HCT116 (cell line): Measurements from ENCODE around the gene CDC42BPB. TPM values are rescaled to one million over a fixed set of nuclear protein-coding genes. Genes with fewer than 3 reads are reported as not detected.

Experiments used
- ATAC-seq: fragments of 200-7000 bp; cut with Tn5 transposase; 2 replicates; pipeline ENCODE4 v1.9.1; 2020; ENCODE audit warnings: mild to moderate bottlenecking, moderate library complexity
- BruUV-seq: library from RNA; stranded (reverse); fragments of 400-500 nt; replicated peaks from 2 replicates; lab custom pipeline; 2021; lab: Mats Ljungman, UMichigan
- CTCF ChIA-PET: fragments of 300-600 bp; sonication (Branson Sonifier 250); formaldehyde crosslinking; loops from one replicate; lab custom pipeline; 2021; ENCODE audit warnings: antibody characterized with exemption; lab: Charles Lee
- POLR2A ChIA-PET: fragments of 300-600, 350-600 bp; sonication (Branson Sonifier 250); formaldehyde crosslinking; loops from one replicate; lab custom pipeline; 2021; ENCODE audit warnings: antibody characterized with exemption; lab: Charles Lee
- RAD21 ChIA-PET, 2 experiments: fragments of 300-600 bp; sonication (Branson Sonifier 250); formaldehyde crosslinking; loops; one replicate each; lab custom pipeline; 2023; ENCODE audit warnings: low total read pairs in 2 of 2; ENCODE audit not compliant: uncharacterized antibody in 2 of 2, unreplicated experiment in 2 of 2, low non-redundant PET in 1 of 2; lab: Charles Lee
- DNase-seq: peaks from one replicate; pipeline ENCODE4 v3.0.0-alpha.2; 2010; ENCODE audit warnings: low read depth, low spot score
- H2AFZ ChIP-seq: fragments of 200-600 bp; shearing (Covaris generic), sonication (generic); 2 replicates; pipeline ENCODE4 v1.6.1; 2017; ENCODE audit warnings: low read depth, mixed run types, mixed read lengths, antibody characterized with exemption, low read length; ENCODE audit not compliant: poor library complexity, severe bottlenecking
- H3K27ac ChIP-seq: 2 replicates; pipeline ENCODE4 v1.5.1; 2012; ENCODE audit warnings: low read depth, low read length
- H3K27me3 ChIP-seq: fragments of 200-600 bp; sonication (generic); 2 replicates; pipeline ENCODE4 v1.6.1; 2016; ENCODE audit warnings: mixed run types, low read length, mixed read lengths; ENCODE audit not compliant: insufficient read depth
- H3K36me3 ChIP-seq, 2 experiments: fragments of 200-500 bp in 1 of 2; fragments of 200-600 bp in 1 of 2; sonication (Bioruptor generic) in 1 of 2; sonication (generic) in 1 of 2; 2 replicates each; pipeline versions ENCODE4 v1.5.1 to v1.6.1; 2014 to 2016; ENCODE audit warnings: low read length in 2 of 2, inconsistent platforms in 1 of 2, mixed read lengths in 1 of 2, mixed run types in 1 of 2; ENCODE audit not compliant: insufficient read depth in 2 of 2, control insufficient read depth in 1 of 2
- H3K4me1 ChIP-seq, 2 experiments: fragments of 200-600 bp in 1 of 2; sonication (generic) in 1 of 2; 2 replicates each; pipeline versions ENCODE4 v1.5.1 to v1.6.1; 2012 to 2017; ENCODE audit warnings: low read length in 2 of 2, inconsistent platforms in 1 of 2, mild to moderate bottlenecking in 1 of 2, mixed read lengths in 1 of 2, mixed run types in 1 of 2, moderate library complexity in 1 of 2; ENCODE audit not compliant: insufficient read depth in 2 of 2, control insufficient read depth in 1 of 2
- H3K4me2 ChIP-seq: fragments of 200-600 bp; sonication (generic); 2 replicates; pipeline ENCODE4 v1.6.1; 2017; ENCODE audit warnings: mixed run types, low read length, mixed read lengths
- H3K4me3 ChIP-seq, 2 experiments: fragments of 200-600 bp in 1 of 2; sonication (generic) in 1 of 2; replicated peaks in 1 of 2; 2 replicates each; pipeline ENCODE4 v1.5.1; 2011 to 2016; ENCODE audit warnings: low read length in 2 of 2, control low read depth in 1 of 2, low read depth in 1 of 2, mild to moderate bottlenecking in 1 of 2, mixed read lengths in 1 of 2, mixed run types in 1 of 2
- H3K79me2 ChIP-seq: fragments of 200-600 bp; sonication (generic); 2 replicates; pipeline ENCODE4 v1.6.1; 2017; ENCODE audit warnings: mild to moderate bottlenecking, mixed run types, low read length, moderate library complexity, mixed read lengths; ENCODE audit not compliant: insufficient read depth
- H3K9ac ChIP-seq: fragments of 200-600 bp; sonication (generic); 2 replicates; pipeline ENCODE4 v1.6.1; 2016; ENCODE audit warnings: low read length, mixed read lengths
- H3K9me2 ChIP-seq: fragments of 200-600 bp; sonication (generic), shearing (Covaris generic); 2 replicates; pipeline ENCODE4 v1.6.1; 2017; ENCODE audit warnings: mixed run types, mild to moderate bottlenecking, moderate library complexity; ENCODE audit not compliant: insufficient read depth
- H3K9me3 ChIP-seq, 2 experiments: fragments of 200-500 bp in 1 of 2; fragments of 200-600 bp in 1 of 2; sonication (Bioruptor generic) in 1 of 2; sonication (generic) in 1 of 2; 2 replicates each; pipeline ENCODE4 v1.6.1; 2014 to 2017; ENCODE audit warnings: low read length in 2 of 2, mixed read lengths in 2 of 2, inconsistent platforms in 1 of 2, low read depth in 1 of 2, mild to moderate bottlenecking in 1 of 2, mixed run types in 1 of 2, moderate library complexity in 1 of 2; ENCODE audit not compliant: control insufficient read depth in 1 of 2, insufficient read depth in 1 of 2
- H4K20me1 ChIP-seq: fragments of 200-600 bp; sonication (generic), shearing (Covaris generic); 2 replicates; pipeline ENCODE4 v1.6.1; 2017; ENCODE audit warnings: mixed run types, mild to moderate bottlenecking, moderate library complexity; ENCODE audit not compliant: insufficient read depth
- CBX3 ChIP-seq: IDR thresholded peaks from 2 replicates; pipeline ENCODE4 v1.6.1; 2012; ENCODE audit warnings: low read depth
- CEBPB ChIP-seq: IDR thresholded peaks from 2 replicates; pipeline ENCODE4 v1.6.1; 2012; ENCODE audit warnings: low read depth
- ELF1 ChIP-seq: IDR thresholded peaks from 2 replicates; pipeline ENCODE4 v1.6.1; 2012; ENCODE audit warnings: low read depth, borderline replicate concordance
- EZH2 ChIP-seq: fragments of 200-600 bp; sonication (generic); IDR thresholded peaks from 2 replicates; pipeline ENCODE4 v1.6.1; 2017; ENCODE audit warnings: antibody characterized with exemption, mixed run types
- EZH2phosphoT487 ChIP-seq: fragments of 200-600 bp; IDR thresholded peaks from 2 replicates; pipeline ENCODE4 v1.6.1; 2018; ENCODE audit warnings: antibody characterized with exemption, borderline replicate concordance
- FOSL1 ChIP-seq: IDR thresholded peaks from 2 replicates; pipeline ENCODE4 v1.6.1; 2012; ENCODE audit warnings: low read depth
- JUND ChIP-seq: IDR thresholded peaks from 2 replicates; pipeline ENCODE4 v1.6.1; 2012
- POLR2A ChIP-seq: IDR thresholded peaks from 2 replicates; pipeline ENCODE4 v1.7.0; 2011; ENCODE audit warnings: borderline replicate concordance; ENCODE audit not compliant: insufficient read depth, insufficient read length; ENCODE audit errors: extremely low read depth
- POLR2AphosphoS5 ChIP-seq: IDR thresholded peaks from 2 replicates; pipeline ENCODE4 v1.6.1; 2011; ENCODE audit warnings: mild to moderate bottlenecking, low read depth, low read length, moderate library complexity
- RAD21 ChIP-seq: IDR thresholded peaks from 2 replicates; pipeline ENCODE4 v1.6.1; 2012; ENCODE audit warnings: low read depth, mild to moderate bottlenecking
- SIN3A ChIP-seq: IDR thresholded peaks from 2 replicates; pipeline ENCODE4 v1.6.1; 2012; ENCODE audit warnings: low read depth
- SP1 ChIP-seq: IDR thresholded peaks from 2 replicates; pipeline ENCODE4 v1.6.1; 2012; ENCODE audit warnings: low read depth
- SRF ChIP-seq: IDR thresholded peaks from 2 replicates; pipeline ENCODE4 v1.6.1; 2012; ENCODE audit warnings: low read depth
- TCF7L2 ChIP-seq: IDR thresholded peaks from 2 replicates; pipeline ENCODE4 v1.7.0; 2011; ENCODE audit warnings: borderline replicate concordance, inconsistent platforms; ENCODE audit not compliant: insufficient read depth, insufficient read length; ENCODE audit errors: extremely low read depth
- ZNF274 ChIP-seq: fragments of 200-500 bp; sonication (Bioruptor generic); IDR thresholded peaks from 2 replicates; pipeline ENCODE4 v1.6.1; 2014; ENCODE audit warnings: mild to moderate bottlenecking, low read depth, low read length, inconsistent platforms
- intact Hi-C: fragments of 100-400 bp; cut with micrococcal nuclease; formaldehyde crosslinking; loops from 2 replicates; pipeline ENCODE4 v1.10.0; 2022
- total RNA-seq: library from RNA; stranded (reverse); gene quantifications from one replicate; pipeline ENCODE4 v1.2.1, GENCODE V29; 2021; ENCODE audit not compliant: unreplicated experiment
- TF ChIP-seq, protein P1 (sequence below): IDR thresholded peaks from 2 replicates; pipeline ENCODE4 v1.6.1; 2011; ENCODE audit warnings: mild to moderate bottlenecking, low read length, moderate library complexity; ENCODE audit not compliant: insufficient replicate concordance; ENCODE audit errors: extremely low read depth
- TF ChIP-seq, protein P2 (sequence below): IDR thresholded peaks from 2 replicates; pipeline ENCODE4 v1.6.1; 2012; ENCODE audit warnings: low read depth
- TF ChIP-seq, protein P3 (sequence below): IDR thresholded peaks from 2 replicates; pipeline ENCODE4 v1.6.1; 2012
- TF ChIP-seq, protein P4 (sequence below): IDR thresholded peaks from 2 replicates; pipeline ENCODE4 v1.6.1; 2012

The CDC42BPB gene
- total RNA-seq, 1 experiment from 2014 or later, result 85.6 TPM

DNA sequence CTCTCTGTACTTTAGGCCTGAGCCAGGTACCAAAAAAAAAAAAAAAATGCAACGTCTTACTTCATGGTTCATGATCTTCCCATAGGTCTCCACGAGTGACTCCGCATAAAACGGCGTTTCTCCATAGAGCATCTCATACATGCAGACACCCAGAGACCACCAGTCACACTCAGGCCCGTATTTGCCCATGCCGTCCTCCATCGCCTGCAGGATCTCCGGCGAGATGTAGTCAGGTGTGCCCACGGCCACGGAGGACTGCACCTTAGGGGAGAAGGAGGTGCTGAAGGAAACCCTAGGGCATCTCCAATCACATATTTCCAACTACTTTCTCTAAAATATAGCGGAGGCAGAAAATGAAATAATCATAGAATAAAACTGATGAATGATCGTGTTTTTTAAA lies 73.9 kb downstream of the CDC42BPB start:
- CTCF ChIA-PET, result no interaction called here
- intact Hi-C loops, result no loop called here
- no peaks in the 10 kb centered on the region for H3K27me3 ChIP-seq
- peaks cover 0 to 6% of the 10 kb centered on the region in 2 experiments; a peak in 1 of 4 replicates for H3K4me1 ChIP-seq
- TF ChIP-seq TCF7L2 (no peak), FOSL1 (no peak), SIN3A (no peak), ZNF274 (no peak), RAD21 (no peak), ELF1 (no peak), CBX3 (no peak), CEBPB (no peak), POLR2A (no peak), SP1 (no peak), SRF (no peak), EZH2phosphoT487 (no peak), POLR2AphosphoS5 (no peak), EZH2 (no peak), JUND (no peak)
- TF ChIP-seq, protein P1, sequence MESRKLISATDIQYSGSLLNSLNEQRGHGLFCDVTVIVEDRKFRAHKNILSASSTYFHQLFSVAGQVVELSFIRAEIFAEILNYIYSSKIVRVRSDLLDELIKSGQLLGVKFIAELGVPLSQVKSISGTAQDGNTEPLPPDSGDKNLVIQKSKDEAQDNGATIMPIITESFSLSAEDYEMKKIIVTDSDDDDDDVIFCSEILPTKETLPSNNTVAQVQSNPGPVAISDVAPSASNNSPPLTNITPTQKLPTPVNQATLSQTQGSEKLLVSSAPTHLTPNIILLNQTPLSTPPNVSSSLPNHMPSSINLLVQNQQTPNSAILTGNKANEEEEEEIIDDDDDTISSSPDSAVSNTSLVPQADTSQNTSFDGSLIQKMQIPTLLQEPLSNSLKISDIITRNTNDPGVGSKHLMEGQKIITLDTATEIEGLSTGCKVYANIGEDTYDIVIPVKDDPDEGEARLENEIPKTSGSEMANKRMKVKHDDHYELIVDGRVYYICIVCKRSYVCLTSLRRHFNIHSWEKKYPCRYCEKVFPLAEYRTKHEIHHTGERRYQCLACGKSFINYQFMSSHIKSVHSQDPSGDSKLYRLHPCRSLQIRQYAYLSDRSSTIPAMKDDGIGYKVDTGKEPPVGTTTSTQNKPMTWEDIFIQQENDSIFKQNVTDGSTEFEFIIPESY, result no peak
- TF ChIP-seq, protein P2, sequence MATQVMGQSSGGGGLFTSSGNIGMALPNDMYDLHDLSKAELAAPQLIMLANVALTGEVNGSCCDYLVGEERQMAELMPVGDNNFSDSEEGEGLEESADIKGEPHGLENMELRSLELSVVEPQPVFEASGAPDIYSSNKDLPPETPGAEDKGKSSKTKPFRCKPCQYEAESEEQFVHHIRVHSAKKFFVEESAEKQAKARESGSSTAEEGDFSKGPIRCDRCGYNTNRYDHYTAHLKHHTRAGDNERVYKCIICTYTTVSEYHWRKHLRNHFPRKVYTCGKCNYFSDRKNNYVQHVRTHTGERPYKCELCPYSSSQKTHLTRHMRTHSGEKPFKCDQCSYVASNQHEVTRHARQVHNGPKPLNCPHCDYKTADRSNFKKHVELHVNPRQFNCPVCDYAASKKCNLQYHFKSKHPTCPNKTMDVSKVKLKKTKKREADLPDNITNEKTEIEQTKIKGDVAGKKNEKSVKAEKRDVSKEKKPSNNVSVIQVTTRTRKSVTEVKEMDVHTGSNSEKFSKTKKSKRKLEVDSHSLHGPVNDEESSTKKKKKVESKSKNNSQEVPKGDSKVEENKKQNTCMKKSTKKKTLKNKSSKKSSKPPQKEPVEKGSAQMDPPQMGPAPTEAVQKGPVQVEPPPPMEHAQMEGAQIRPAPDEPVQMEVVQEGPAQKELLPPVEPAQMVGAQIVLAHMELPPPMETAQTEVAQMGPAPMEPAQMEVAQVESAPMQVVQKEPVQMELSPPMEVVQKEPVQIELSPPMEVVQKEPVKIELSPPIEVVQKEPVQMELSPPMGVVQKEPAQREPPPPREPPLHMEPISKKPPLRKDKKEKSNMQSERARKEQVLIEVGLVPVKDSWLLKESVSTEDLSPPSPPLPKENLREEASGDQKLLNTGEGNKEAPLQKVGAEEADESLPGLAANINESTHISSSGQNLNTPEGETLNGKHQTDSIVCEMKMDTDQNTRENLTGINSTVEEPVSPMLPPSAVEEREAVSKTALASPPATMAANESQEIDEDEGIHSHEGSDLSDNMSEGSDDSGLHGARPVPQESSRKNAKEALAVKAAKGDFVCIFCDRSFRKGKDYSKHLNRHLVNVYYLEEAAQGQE, result no peak
- TF ChIP-seq, protein P3, sequence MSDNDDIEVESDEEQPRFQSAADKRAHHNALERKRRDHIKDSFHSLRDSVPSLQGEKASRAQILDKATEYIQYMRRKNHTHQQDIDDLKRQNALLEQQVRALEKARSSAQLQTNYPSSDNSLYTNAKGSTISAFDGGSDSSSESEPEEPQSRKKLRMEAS, result no peak
- TF ChIP-seq, protein P4, sequence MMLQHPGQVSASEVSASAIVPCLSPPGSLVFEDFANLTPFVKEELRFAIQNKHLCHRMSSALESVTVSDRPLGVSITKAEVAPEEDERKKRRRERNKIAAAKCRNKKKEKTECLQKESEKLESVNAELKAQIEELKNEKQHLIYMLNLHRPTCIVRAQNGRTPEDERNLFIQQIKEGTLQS, result no peak
- DNase-seq (no peak), ATAC-seq (no peak)
- RAD21 ChIA-PET, result no interaction called here
- no peaks in the 10 kb centered on the region for H4K20me1 ChIP-seq
- BruUV-seq, result no TSS peak
- H3K9me3 ChIP-seq, result peaks cover 3 to 9% of the 10 kb centered on the region in 2 experiments; a peak in 2 of 4 replicates
- peaks cover 11% of the 10 kb centered on the region; the same call in 1 of the 2 replicates for H3K79me2 ChIP-seq
- H3K4me3 ChIP-seq, result no peak overlapping the region
- peaks cover 13 to 15% of the 10 kb centered on the region in 2 experiments for H3K36me3 ChIP-seq
- no peak overlapping the region for H3K27ac ChIP-seq
- no peaks in the 10 kb centered on the region for H3K9me2 ChIP-seq
- no peak overlapping the region for H3K9ac ChIP-seq
- POLR2A ChIA-PET, result no interaction called here
- H2AFZ ChIP-seq, result no peak overlapping the region
- no peak overlapping the region for H3K4me2 ChIP-seq
